Subcutaneous adipose tissue (tissue), 4 donors: ENCODE measurements around the gene IRF8. TPM values are rescaled to one million over a fixed set of nuclear protein-coding genes. Genes with fewer than 3 reads are reported as not detected.

Experiments
- total RNA-seq, 4 donors: library from RNA; depleted of rRNA; stranded (reverse); fragments of >200 nt; gene quantifications; one replicate each; pipeline ENCODE4 v1.1.0, GENCODE V29; 2016
- TF ChIP-seq, protein P1 (sequence below): fragments of 450-650 bp; IDR thresholded peaks from one replicate; pipeline ENCODE4 v1.5.1; 2016; ENCODE audit warnings: low read depth, mild to moderate bottlenecking, control low read depth, antibody characterized with exemption, moderate library complexity

IRF8 gene
- total RNA-seq, 4 donors from 2014 or later = 40.8 to 156 (median 66.6) TPM

DNA sequence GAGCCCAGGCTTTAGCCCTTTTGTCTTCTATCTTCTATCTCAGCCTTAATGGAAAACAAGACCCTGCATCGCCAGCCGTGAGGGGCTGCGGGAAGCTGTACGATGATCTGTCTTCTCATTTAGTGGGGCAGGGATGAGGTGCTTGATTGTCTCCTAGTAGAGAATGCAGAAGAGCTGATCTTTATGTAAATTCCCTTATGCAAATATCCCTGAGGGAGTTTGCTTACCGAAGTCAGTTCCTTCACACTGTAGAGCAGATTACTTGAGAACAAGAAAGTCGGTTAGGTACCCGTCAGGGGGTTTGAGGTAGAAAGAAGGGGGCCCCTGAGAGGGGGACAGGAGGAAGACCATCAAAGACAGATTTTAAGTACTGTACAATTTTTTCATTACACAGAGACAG, 66.2 kb downstream of the IRF8 start:
- TF ChIP-seq, protein P1, sequence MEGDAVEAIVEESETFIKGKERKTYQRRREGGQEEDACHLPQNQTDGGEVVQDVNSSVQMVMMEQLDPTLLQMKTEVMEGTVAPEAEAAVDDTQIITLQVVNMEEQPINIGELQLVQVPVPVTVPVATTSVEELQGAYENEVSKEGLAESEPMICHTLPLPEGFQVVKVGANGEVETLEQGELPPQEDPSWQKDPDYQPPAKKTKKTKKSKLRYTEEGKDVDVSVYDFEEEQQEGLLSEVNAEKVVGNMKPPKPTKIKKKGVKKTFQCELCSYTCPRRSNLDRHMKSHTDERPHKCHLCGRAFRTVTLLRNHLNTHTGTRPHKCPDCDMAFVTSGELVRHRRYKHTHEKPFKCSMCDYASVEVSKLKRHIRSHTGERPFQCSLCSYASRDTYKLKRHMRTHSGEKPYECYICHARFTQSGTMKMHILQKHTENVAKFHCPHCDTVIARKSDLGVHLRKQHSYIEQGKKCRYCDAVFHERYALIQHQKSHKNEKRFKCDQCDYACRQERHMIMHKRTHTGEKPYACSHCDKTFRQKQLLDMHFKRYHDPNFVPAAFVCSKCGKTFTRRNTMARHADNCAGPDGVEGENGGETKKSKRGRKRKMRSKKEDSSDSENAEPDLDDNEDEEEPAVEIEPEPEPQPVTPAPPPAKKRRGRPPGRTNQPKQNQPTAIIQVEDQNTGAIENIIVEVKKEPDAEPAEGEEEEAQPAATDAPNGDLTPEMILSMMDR = no peak

DNA sequence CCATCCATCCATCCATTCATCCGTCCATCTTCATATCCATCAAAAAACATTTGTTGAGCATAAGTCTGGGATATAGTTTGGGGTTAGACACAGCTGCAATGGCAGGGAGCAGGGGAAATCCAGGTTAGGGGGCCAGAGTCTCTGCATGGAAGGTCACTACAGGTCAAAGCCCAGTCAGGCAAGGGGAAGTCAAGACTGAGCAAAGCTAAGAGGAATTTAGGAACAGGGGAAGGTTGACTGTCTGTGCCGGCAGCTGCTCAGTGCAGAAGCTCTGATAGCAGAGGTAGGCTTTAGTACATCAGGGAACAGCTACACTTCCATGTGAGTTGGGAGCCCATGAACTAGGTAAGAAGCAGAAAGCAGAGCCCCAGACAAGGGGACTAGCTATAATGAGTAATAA, 68.1 kb downstream of the IRF8 start:
- TF ChIP-seq, protein P1 = no peak

DNA sequence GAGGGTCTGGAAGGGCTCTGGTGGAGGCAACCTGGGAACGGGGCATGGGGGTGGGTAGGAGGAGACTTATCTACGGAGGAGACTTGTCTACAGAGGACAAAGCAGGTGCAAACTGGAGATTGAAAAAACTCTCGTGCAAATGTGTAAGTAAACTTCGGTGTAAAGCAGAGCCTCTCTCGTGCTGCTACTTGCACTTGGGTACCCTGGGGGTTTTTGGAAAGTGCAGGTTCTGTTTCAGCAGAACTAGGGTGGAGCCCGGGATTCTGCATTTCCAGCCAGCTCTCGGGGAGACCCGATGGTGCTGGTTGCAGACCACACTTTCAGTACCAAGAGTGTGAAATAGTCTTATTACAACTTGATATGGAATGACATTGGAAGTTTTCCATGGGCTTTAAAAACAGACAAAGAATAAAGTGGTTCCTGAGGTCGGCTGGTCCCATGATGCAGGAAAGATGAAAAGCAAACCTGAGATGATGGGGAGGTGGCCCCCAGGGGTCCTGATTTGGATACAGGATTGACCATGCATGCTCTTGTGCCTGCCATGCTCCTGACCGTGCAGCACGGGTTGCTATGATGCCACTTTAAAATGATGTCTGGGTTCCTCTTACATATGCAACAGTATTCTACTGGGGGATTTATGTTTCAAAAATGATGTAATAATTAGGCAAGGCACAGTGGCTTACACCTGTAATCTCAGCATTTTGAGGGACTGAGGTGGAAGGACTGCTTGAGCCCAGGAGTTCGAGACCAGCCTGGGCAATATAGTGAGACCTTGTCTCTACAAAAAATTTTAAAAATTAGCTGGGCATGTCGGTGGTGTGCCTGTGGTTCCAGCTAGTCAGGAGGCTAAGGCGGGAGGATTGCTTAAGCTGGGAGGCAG, 69.3 kb downstream of the IRF8 start:
- TF ChIP-seq, protein P1 = no peak

DNA sequence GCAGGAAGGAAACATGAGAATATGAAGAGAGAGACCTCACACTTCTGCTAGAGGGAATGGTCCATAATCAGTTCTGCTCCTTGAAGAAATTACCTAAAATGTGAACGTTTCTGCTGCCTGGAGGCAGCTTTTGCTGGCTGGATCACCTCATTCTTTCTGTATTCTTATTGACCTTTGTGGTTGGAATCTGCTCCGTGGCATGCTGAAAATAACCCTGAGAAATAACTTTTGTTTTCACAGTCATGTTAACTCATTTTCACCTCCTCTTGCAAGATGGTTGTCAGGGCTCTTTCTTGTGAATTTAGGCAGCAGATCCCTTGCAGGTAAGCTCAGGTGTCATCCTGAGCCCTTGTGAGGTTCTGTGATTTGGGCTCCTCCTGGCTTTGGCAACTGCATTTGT, 70.2 kb downstream of the IRF8 start:
- TF ChIP-seq, protein P1 = no peak

DNA sequence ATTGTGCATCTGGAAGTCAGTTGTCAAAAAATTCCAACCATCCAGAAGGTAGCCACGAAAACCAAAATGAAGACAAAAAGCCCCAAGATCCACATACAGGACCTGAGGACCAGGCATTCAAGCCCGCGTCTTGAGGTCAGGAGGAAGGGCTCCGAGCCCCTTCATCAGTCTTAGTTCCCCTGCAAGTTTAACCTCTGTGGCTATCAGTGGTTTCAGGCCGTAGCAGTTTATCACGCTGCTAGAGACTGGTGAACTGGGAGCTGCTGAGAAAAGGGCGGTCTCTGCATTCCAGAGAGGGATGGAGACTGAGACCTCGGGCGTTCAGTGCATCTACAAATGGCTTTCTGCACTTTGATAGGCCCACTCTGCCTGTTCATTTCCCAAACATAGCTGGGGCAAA, 70.6 kb downstream of the IRF8 start:
- TF ChIP-seq, protein P1 = no peak

DNA sequence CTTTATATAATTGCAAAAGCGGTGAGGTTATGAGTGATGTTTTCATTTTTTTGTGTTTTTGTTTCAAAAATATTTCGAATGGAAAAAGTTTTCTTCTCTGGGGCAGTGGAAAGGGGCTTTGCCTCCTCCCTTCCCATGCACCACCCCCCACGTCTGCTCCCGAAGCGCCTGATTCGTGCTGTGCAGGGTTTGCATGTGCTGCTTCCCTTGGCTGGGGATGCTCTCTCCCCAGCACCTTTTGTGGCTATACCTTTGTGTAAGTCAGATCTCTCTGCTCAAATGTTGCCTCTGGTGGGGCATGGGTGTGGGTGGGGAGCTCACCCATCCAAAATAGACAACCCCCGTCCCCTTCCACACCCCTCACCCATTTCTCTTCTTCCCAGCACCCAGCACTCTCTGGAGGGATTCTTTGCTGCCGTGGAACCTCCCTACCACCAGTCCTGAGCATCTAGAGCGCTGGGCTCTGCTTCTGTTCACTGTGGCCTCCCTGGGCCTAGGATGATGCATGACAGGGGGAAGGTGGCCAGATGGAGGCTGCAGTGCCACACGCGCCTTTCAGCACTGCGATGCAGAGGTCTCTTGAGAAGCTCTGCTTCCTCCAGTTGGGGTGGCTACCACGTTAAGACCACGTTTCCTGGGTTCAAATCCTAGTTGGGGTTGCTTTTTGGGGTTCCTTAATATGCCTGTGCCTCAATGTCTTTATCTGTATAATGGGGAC, 71.2 kb downstream of the IRF8 start:
- TF ChIP-seq, protein P1 = no peak

DNA sequence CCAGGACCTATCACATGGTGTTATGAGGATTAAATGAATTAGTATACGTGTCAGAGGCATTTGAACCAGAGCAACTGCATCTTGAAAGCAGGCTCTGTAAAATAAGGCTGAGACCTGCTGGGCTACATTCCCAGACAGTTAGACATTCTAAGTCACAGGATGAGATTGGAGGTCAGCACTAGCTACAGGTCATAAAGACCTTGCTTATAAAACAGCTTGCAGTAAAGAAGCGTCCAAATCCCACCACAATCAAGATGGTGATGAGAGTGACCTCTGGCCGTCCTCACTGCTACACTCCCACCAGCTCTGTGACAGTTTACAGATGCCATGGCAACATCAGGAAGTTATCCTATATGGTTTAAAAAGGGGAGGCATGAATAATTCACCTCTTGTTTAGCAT, 71.8 kb downstream of the IRF8 start:
- TF ChIP-seq, protein P1 = no peak
